ENCODE measurements around the gene NCDN. TPM values are rescaled to one million over a fixed set of nuclear protein-coding genes. Genes with fewer than 3 reads are reported as not detected.

The NCDN gene
- total RNA-seq, 1 donor from 2014 or later: 24.8 TPM

DNA sequence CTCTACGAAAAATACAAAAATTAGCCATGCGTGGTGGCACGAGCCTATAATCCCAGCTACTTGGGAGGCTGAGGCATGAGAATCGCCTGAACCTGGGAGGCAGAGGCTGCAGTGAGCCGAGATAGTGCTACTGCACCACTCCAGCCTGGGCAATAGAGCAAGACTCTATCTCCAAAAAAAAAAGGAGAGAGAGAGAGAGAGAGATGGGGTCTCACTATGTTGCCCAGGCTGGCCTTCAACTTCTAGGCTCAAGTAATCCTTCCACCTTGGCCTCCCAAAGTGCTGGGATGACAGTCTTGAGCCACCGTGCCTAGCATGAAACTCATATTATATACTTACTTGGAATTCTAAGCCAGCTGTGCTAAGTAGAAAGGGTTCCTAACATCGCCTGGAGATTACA is 54.1 kb downstream of the NCDN start:
- Histone ChIP-seq H3K4me1 (no peaks in the 10 kb centered on the region), H3K27ac (no peak overlapping the region), H3K27me3 (no peaks in the 10 kb centered on the region), H3K9me3 (no peaks in the 10 kb centered on the region), H3K36me3 (peaks cover 51% of the 10 kb centered on the region), H3K4me3 (no peak overlapping the region)
- no peak for ATAC-seq
- no peak for DNase-seq
- intact Hi-C loops (cut with DNase I): no loop called here
- no peak for TF ChIP-seq CTCF (IDR thresholded peaks at IDR 0.05)

- intact Hi-C loops (cut with DNase I): no loop called here
- Histone ChIP-seq H3K4me1 (no peaks in the 10 kb centered on the region), H3K4me3 (no peak overlapping the region), H3K36me3 (peaks cover 41% of the 10 kb centered on the region), H3K9me3 (no peaks in the 10 kb centered on the region), H3K27me3 (no peaks in the 10 kb centered on the region), H3K27ac (no peak overlapping the region)
- DNase-seq (no peak), ATAC-seq (no peak)
- TF ChIP-seq CTCF (IDR thresholded peaks at IDR 0.05): no peak
Measured at GRCh38 chr1:35615440-35615839, 57.8 kb downstream of the NCDN start.

Other genes with a start within 250 kb of the NCDN start
- gene KIAA0319L, start 396 bp upstream of the NCDN start, total RNA-seq: 87.7 TPM
- 1.9 TPM for gene TFAP2E, start 15.5 kb downstream of the NCDN start, total RNA-seq
- 44.1 TPM for gene PSMB2, start 83.7 kb downstream of the NCDN start, total RNA-seq
- gene C1orf216, start 161.1 kb downstream of the NCDN start, total RNA-seq: 13.9 TPM
- 0.55 TPM for gene CLSPN, start 212.2 kb downstream of the NCDN start, total RNA-seq

Data from upper lobe of right lung (tissue), 1 donor.